BLaER1 (cell line): Measurements from ENCODE around the gene ARHGEF1.
"Not testable (repeated sequence)": the region's sequence is repeated elsewhere in the genome, so short reads cannot be mapped to it uniquely, and the experiment has no call there.

Source experiments
- H3K27ac ChIP-seq: shearing (Covaris generic); formaldehyde crosslinking; 2 replicates; pipeline ENCODE4 v1.8.1; 2022
- H3K27me3 ChIP-seq: shearing (Covaris generic); formaldehyde crosslinking; 2 replicates; pipeline ENCODE4 v1.8.1; 2022
- H3K36me3 ChIP-seq: shearing (Covaris generic); formaldehyde crosslinking; 2 replicates; pipeline ENCODE4 v1.8.1; 2022
- H3K4me1 ChIP-seq: shearing (Covaris generic); formaldehyde crosslinking; 2 replicates; pipeline ENCODE4 v1.8.1; 2022
- H3K4me2 ChIP-seq: shearing (Covaris generic); formaldehyde crosslinking; 2 replicates; pipeline ENCODE4 v1.8.1; 2022
- H3K4me3 ChIP-seq: shearing (Covaris generic); formaldehyde crosslinking; 2 replicates; pipeline ENCODE4 v1.8.1; 2022
- H3K9ac ChIP-seq: shearing (Covaris generic); formaldehyde crosslinking; 2 replicates; pipeline ENCODE4 v1.8.1; 2022
- H3K9me3 ChIP-seq: shearing (Covaris generic); formaldehyde crosslinking; 2 replicates; pipeline ENCODE4 v1.8.1; 2022
- H4K20me1 ChIP-seq: shearing (Covaris generic); formaldehyde crosslinking; 2 replicates; pipeline ENCODE4 v1.8.1; 2022
- Cebpa-rat ChIP-seq: shearing (Covaris generic); IDR thresholded peaks from 2 replicates; pipeline ENCODE4 v1.8.1; 2022

The ARHGEF1 gene

DNA sequence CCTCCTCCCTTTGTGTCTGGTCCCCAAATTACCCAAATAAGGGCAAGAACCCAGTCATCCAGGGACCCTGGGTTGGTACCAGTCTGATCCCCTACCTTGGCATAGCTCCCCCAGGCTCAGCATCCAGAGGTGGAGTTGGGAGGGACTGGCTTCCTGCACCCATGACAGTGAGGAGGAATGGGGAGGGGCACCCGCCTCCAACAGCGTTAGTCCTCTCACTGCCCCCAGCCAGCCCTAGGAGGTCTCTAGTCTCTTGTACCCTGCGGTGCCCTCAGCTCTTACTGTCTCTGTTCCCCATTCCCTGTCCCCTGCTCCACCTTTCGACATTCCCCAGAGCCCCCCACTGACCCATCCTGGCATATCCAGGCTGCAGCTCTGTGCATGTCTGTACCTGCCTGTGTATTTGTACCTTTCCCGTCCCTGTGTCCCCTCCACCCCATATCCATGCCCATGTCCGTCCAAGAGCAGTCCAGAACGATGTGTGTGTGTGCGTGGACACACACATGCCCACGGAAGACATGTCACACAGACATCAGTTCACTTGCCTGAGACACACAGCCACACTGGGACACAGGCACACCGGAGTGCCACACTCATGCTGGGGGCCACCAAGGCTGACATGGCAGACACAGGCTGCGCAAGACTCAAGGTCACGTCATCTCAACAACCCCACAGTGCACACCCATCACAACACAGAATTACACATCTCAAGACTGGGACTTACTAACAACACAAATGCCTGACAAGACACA lies 27.4 kb downstream of the ARHGEF1 start:
- no peak overlapping the region for H3K27ac ChIP-seq
- H3K4me1 ChIP-seq = peaks cover 19% of the 10 kb centered on the region
- no peak overlapping the region for H3K4me3 ChIP-seq
- H3K27me3 ChIP-seq = peaks cover 52% of the 10 kb centered on the region
- no peaks in the 10 kb centered on the region for H3K9me3 ChIP-seq
- no peak for TF ChIP-seq Cebpa-rat
- no peak overlapping the region for H3K4me2 ChIP-seq
- peaks cover 31% of the 10 kb centered on the region for H3K36me3 ChIP-seq
- H4K20me1 ChIP-seq = peaks cover 79% of the 10 kb centered on the region
- H3K9ac ChIP-seq = no peak overlapping the region

DNA sequence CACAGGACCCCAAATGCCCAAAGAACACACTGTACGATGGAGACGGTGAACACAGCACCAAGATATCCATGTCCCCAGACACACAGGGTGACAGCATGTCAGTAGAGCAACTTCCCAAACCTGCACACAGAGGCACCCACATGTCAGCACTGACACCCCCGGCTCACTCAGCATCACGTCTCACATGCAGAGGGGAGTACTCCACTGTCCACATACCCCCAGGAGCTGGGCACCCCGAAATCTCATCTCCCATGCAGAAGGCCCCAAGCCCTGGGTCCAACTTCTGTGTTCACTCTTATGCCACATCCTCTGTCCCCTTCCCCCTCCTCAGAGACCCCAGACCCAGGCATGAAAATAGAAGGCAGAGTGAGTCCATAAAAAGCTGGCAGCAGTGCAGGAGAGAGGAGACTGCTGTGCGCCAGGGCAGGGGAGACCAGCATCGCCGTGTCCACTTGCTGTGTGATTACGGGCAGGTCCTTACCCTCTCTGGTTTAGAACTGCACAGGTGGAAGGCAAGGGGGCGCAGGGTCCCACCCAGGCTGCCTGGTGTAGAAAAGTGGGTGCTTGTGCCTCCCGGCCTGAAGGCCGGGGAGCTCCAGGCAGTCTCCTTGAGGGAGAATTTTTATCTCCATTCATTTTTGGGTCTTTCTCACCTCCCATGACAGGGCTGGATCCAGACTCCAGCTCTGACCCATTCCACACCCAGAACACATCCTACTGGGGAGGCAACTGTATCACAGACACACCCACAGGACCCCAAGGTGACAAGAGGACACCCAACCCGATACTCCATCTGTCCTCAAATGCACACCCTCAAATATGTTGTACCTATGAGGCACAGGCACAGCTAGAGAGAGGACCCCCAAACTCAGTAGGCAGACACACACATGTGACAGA lies 28.3 kb downstream of the ARHGEF1 start:
- H3K4me1 ChIP-seq = peaks cover 22% of the 10 kb centered on the region
- peaks cover 60% of the 10 kb centered on the region for H3K27me3 ChIP-seq
- no peak overlapping the region for H3K4me3 ChIP-seq
- peaks cover 22% of the 10 kb centered on the region for H3K36me3 ChIP-seq
- peak overlapping the region; percentile 73 for H3K4me2 ChIP-seq
- no peak overlapping the region for H3K9ac ChIP-seq
- no peak overlapping the region for H3K27ac ChIP-seq
- peaks cover 75% of the 10 kb centered on the region for H4K20me1 ChIP-seq
- no peaks in the 10 kb centered on the region for H3K9me3 ChIP-seq
- TF ChIP-seq Cebpa-rat = no peak

DNA sequence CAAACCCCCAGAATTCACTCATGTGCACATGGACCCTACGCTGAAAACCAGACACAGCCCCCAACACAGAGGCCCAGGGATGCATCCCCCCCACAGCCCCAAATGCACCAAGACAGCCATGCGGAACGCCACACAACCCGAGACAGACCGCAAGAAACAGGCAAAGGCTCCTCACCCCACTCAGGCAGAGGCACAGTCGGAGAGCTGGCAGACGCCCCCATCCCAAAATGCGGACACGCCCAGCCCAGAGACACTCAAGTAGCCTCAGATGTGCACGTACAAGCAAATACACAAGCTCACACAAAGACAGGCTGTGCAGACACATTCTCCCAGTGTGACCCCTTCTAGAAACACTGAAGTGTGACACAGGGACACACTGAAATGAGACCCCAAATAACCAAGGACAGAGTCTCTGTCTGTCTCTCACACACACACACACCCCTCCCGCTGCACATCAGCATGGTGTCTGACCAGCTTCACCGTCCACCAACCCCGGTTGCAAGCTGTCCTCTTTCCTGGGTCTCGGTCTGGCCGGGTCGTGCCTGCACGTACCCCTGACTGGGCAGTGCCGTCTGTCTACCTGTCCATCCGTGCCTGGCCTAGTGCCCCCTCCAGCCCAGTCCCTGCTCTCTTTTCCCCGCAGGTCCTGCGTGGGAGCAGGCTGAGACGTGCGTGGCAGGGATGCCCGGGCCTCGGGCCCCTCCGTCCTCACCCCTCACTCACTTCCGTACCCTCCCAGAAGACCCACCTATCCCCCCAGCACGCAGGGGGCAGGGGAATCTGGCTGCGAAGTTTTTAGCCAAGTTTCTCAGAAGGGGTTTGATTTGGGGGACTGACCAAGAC lies 29.1 kb downstream of the ARHGEF1 start:
- no peak overlapping the region for H3K9ac ChIP-seq
- H3K4me1 ChIP-seq = peaks cover 22% of the 10 kb centered on the region
- TF ChIP-seq Cebpa-rat = no peak
- peaks cover 14% of the 10 kb centered on the region for H3K36me3 ChIP-seq
- peaks cover 67% of the 10 kb centered on the region for H4K20me1 ChIP-seq
- peak overlapping the region; percentile 73 for H3K4me2 ChIP-seq
- no peak overlapping the region for H3K27ac ChIP-seq
- H3K4me3 ChIP-seq = 0 out of 2 replicates have a peak overlapping the region, but pooled peaks have one; percentile 25
- no peaks in the 10 kb centered on the region for H3K9me3 ChIP-seq
- H3K27me3 ChIP-seq = peaks cover 69% of the 10 kb centered on the region

DNA sequence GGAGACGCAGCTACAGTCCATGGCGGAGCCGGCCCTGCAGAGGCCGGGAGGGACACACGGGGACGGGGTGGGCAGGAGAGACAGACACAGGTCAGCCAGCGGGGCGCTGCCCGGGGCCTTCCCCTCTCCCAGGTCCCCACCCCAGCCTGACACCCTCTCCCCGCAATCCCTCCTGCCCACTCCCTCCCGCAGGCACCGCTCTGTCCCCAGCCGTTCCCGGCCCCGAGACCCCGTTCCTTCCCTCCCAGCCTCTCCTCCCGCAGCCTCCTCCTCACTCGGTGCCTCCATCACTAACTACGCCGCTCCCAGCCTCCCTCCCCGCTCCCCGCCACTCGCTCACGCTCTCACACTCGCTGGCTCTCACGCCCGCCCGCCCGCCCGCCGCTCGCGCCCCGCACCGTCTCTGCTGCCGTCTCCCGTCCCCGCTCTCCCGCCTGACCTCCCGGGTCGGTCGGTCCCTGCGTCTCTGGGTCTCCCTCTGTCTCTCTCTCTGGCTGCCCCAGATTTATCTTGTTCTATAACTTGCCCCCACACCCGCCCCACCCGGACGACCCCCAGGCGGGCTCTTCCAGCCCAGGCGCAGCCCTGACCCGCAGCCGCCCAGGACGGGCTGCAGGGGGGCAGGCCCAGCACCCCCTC lies 30.0 kb downstream of the ARHGEF1 start:
- no peak for TF ChIP-seq Cebpa-rat
- Histone ChIP-seq H3K9ac (no peak overlapping the region), H4K20me1 (peaks cover 63% of the 10 kb centered on the region), H3K27me3 (peaks cover 76% of the 10 kb centered on the region), H3K27ac (no peak overlapping the region), H3K4me2 (no peak overlapping the region), H3K9me3 (no peaks in the 10 kb centered on the region), H3K36me3 (peaks cover 8% of the 10 kb centered on the region), H3K4me3 (no peak overlapping the region), H3K4me1 (peaks cover 22% of the 10 kb centered on the region)

DNA sequence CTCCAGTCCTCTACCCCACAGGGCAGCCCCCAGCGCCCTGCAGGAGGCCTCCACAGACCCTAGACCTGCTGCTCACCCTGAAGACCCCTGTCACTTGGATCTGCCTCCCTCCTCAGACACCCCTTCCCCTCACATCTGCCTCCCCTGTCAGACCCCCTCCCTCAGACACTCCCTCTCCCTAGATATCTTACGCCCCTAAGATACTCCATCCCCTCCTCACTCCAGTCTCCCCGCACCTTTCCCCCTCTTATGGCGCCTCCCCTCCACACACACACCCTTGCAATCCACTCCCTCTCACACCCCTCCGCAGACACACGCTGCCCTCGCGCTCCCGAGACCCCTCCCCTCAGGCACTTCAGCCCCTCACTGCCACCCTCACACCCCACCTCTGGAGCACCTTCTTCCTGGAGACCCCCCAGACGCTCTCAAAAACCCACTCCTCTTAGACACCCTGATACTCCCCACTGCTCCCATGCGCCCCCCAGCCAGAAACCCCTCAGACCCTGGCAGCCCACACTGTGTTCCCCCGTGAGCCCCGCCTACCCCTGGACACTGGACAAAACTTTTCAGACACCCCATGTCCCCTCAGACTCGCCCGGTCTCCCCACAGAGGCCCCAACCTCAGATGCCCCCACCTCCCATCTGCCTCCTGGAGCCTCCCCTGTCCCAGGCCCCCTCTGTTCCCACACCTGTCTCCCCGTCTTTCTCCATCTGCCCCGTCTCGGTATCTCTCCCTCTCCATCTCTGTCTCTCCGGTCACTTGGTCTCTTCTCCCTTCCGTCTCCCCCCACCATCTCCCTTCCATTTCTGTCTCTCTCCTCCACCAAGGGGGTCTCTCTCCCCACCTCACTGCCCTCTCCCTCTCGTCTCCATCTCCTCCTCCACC lies 30.8 kb downstream of the ARHGEF1 start:
- H3K9me3 ChIP-seq = no peaks in the 10 kb centered on the region
- H3K4me2 ChIP-seq = no peak overlapping the region
- no peak overlapping the region for H3K4me3 ChIP-seq
- no peak overlapping the region for H3K9ac ChIP-seq
- H3K27me3 ChIP-seq = peaks cover 76% of the 10 kb centered on the region
- H3K36me3 ChIP-seq = peaks cover 3% of the 10 kb centered on the region; the same call in 1 of the 2 replicates
- TF ChIP-seq Cebpa-rat = no peak
- H4K20me1 ChIP-seq = peaks cover 56% of the 10 kb centered on the region
- no peak overlapping the region for H3K27ac ChIP-seq
- H3K4me1 ChIP-seq = peaks cover 22% of the 10 kb centered on the region

DNA sequence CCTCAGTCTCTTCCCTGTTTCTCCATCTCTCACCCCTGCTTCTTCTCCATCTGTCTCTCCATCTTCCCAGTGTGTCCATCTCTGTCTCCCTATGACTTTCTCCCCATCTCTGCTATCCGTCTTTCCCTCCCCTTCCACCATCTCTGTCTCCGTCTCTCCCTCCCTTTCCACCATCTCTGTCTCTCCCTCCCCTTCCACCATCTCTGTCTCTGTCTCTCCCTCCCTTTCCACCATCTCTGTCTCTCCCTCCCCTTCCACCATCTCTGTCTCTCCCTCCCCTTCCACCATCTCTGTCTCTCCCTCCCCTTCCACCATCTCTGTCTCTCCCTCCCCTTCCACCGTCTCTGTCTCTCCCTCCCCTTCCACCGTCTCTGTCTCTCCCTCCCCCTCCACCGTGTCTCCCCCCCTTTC lies 31.4 kb downstream of the ARHGEF1 start:
- Histone ChIP-seq H4K20me1 (peaks cover 49% of the 10 kb centered on the region), H3K4me1 (peaks cover 22% of the 10 kb centered on the region), H3K27me3 (peaks cover 76% of the 10 kb centered on the region)
- H3K9ac ChIP-seq, H3K36me3 ChIP-seq, H3K27ac ChIP-seq, H3K9me3 ChIP-seq, H3K4me2 ChIP-seq, H3K4me3 ChIP-seq: not testable (repeated sequence)

DNA sequence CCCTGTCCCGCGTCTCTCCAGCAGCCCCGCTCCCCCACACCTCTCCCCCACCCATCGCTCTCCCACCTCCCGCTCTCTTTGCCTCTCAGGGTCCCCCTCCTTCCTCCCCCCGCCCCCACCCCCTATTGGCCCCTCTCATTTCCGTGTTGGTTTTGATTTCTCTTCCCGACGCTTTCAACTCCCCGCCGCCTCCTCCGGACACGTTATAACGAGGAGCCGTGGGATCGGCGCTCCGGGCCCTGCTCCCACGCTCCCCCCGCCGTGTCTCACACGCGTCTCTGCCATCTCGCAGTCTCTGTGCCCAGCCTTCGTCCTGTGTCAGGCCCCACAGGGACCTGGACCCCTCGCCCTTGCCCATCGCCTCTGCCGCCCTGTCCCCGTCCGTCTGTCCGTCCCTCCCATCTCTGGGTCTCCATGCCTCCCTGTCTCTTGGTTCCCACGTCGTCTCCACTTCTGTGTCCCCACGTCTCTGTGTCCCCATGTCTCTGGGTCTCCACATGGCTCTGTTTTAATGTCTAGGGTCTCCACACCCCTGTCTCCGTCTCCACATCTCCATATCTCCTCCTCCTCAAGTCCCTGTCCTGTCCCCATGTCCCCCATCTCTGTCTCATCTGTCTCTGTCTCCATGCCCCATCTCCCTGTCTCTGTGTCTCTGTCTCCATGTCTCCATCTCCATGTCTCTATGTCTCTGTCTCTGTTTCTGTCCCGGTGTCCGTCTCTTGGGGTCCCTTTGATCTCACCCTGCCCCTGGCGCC lies 32.2 kb downstream of the ARHGEF1 start:
- H3K4me3 ChIP-seq = peak overlapping the region; percentile 51; the same call in 1 of the 2 replicates
- no peak overlapping the region for H3K27ac ChIP-seq
- peaks cover 42% of the 10 kb centered on the region for H4K20me1 ChIP-seq
- H3K27me3 ChIP-seq = peaks cover 77% of the 10 kb centered on the region
- H3K9ac ChIP-seq = no peak overlapping the region
- H3K4me1 ChIP-seq = peaks cover 24% of the 10 kb centered on the region
- TF ChIP-seq Cebpa-rat = no peak
- peak overlapping the region; percentile 73 for H3K4me2 ChIP-seq
- H3K36me3 ChIP-seq = peaks cover 3% of the 10 kb centered on the region; the same call in 1 of the 2 replicates
- no peaks in the 10 kb centered on the region for H3K9me3 ChIP-seq
